ENCODE data around the gene ST3GAL3.
A peak's percentile ranks its signal among the peaks of the same experiment; 100 is the strongest.

DNA sequence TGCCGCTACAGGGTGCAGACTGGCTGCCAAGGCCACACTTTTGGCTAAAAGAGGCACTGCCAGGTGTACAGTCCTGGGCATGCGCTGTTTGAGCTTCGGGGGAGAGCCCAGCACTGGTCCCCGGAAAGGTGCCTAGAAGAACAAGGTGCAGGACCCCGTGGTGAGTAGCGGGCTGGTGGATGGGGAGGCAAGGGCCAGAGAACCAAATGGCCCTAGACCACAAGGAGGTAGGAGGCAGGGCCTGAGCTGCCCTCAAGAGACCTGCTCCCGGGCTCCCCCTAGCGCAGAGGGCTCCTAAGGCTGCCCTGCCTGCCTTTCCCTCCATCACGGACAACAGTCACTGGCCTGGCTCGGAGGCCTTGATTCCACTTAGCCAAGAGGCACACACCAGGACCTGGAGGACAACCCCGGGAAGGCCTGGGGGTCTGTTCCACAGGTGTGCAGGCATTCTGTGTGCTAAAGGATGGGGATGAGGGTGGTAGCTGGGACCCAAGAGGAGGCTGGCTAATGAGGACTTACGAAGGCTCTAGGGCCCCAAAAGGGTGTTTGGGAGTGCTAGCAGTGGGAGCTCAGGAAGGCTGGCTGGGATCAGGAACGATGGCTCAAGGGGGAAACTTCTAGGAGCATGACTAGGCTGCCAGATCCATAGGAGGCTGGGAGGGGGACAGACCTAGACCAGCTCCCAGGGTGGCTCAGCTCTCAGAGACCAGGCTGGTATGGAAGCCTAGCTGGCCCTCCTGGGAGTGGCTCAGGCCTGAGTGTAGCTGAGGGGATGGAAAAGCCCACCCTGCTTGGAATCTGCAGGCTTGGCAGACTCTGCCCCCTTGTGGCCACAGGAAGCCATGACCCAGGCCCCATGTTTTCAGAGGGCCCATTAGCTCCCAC is 227.0 kb downstream of the ST3GAL3 start:
- TF ChIP-seq, protein P1, sequence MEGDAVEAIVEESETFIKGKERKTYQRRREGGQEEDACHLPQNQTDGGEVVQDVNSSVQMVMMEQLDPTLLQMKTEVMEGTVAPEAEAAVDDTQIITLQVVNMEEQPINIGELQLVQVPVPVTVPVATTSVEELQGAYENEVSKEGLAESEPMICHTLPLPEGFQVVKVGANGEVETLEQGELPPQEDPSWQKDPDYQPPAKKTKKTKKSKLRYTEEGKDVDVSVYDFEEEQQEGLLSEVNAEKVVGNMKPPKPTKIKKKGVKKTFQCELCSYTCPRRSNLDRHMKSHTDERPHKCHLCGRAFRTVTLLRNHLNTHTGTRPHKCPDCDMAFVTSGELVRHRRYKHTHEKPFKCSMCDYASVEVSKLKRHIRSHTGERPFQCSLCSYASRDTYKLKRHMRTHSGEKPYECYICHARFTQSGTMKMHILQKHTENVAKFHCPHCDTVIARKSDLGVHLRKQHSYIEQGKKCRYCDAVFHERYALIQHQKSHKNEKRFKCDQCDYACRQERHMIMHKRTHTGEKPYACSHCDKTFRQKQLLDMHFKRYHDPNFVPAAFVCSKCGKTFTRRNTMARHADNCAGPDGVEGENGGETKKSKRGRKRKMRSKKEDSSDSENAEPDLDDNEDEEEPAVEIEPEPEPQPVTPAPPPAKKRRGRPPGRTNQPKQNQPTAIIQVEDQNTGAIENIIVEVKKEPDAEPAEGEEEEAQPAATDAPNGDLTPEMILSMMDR (optimal IDR thresholded peaks at IDR 0.05 in 1 of 3, IDR thresholded peaks at IDR 0.05 in 1 of 3, conservative IDR thresholded peaks at IDR 0.05 in 1 of 3; ENCODE audit: extremely low read depth in 1 of 3, insufficient read depth in 2 of 3, low read length in 3 of 3), result peak in 2 of 3 experiments; percentile 87 to 98
- no peak for TF ChIP-seq EZH2 (IDR thresholded peaks at IDR 0.05; ENCODE audit: low read length)

Data from keratinocyte (primary cell).